GM12872 (cell line): Measurements from ENCODE around the gene ERC2.

ENCODE experiments used
- CTCF ChIP-seq: IDR thresholded peaks from 3 replicates; pipeline ENCODE4 v1.5.1; 2011; ENCODE audit warnings: low read depth, mild to moderate bottlenecking, low read length, moderate library complexity; ENCODE audit not compliant: insufficient read depth

Gene ERC2

GRCh38 chr3:56207922-56208321 lies 260.3 kb downstream of the ERC2 start:
- TF ChIP-seq CTCF, result no peak

GRCh38 chr3:56205406-56205805 lies 262.9 kb downstream of the ERC2 start:
- TF ChIP-seq CTCF, result no peak

- TF ChIP-seq CTCF, result no peak
These were observed 265.3 kb downstream of the ERC2 start for GRCh38 chr3:56202997-56203396.

GRCh38 chr3:56201407-56201806 lies 266.9 kb downstream of the ERC2 start:
- TF ChIP-seq CTCF, result no peak

- no peak for TF ChIP-seq CTCF
These were observed 268.0 kb downstream of the ERC2 start for GRCh38 chr3:56200251-56200650.

- TF ChIP-seq CTCF, result no peak
These were observed 270.3 kb downstream of the ERC2 start for GRCh38 chr3:56197991-56198390.

GRCh38 chr3:56197259-56197965 lies 270.9 kb downstream of the ERC2 start:
- TF ChIP-seq CTCF, result no peak
